A549 (cell line): ENCODE data around the gene TLR3. TPM values are rescaled to one million over a fixed set of nuclear protein-coding genes. Genes with fewer than 3 reads are reported as not detected.

Experiments
- ATAC-seq, 2 experiments: fragments of 200-7000 bp in 1 of 2; fragments of >200 bp in 1 of 2; cut with Nextera tagmentation in 1 of 2; cut with Tn5 transposase in 1 of 2; 3 replicates each; pipeline versions ENCODE4 v1.8.0 to v1.9.1; 2018 to 2020; ENCODE audit warnings: mild to moderate bottlenecking in 1 of 2, moderate library complexity in 1 of 2
- CTCF ChIA-PET: fragments of 300-600 bp; sonication (Branson Sonifier 250); formaldehyde crosslinking; extraction: SDS; loops from one replicate; lab custom pipeline; 2021; ENCODE audit warnings: antibody characterized with exemption, inconsistent platforms; lab: Yijun Ruan, JAX
- POLR2A ChIA-PET: fragments of 350-600 bp; formaldehyde crosslinking; extraction: SDS; loops from one replicate; lab custom pipeline; 2021; ENCODE audit warnings: antibody characterized with exemption, inconsistent platforms; lab: Yijun Ruan, JAX
- DNase-seq, 2 experiments: peaks; one replicate each; pipeline versions ENCODE4 v3.0.0 to v3.0.0-alpha.2; 2011 to 2016; ENCODE audit warnings: low read depth in 1 of 2, low spot score in 1 of 2
- FAIRE-seq: peaks from 2 replicates; lab custom pipeline; 2011; peaks lifted over from hg19 to GRCh38; lab: Jason Lieb, UNC
- H3K27ac ChIP-seq, 2 experiments: fragments of >200 bp; sonication (Bioruptor Twin); formaldehyde crosslinking; 3 replicates each; pipeline ENCODE4 v1.5.1; 2016 to 2017
- H3K4me1 ChIP-seq: fragments of >200 bp; sonication (Bioruptor Twin); formaldehyde crosslinking; 3 replicates; pipeline ENCODE4 v1.6.1; 2016
- H3K4me2 ChIP-seq: fragments of >200 bp; sonication (Bioruptor Twin); formaldehyde crosslinking; 3 replicates; pipeline ENCODE4 v1.6.1; 2016
- H3K4me3 ChIP-seq: fragments of >200 bp; sonication (Bioruptor Twin); formaldehyde crosslinking; 3 replicates; pipeline ENCODE4 v1.5.1; 2016
- H3K9me3 ChIP-seq: fragments of >200 bp; sonication (Bioruptor Twin); formaldehyde crosslinking; 3 replicates; pipeline ENCODE4 v1.6.1; 2016
- BHLHE40 ChIP-seq: IDR thresholded peaks from 2 replicates; pipeline ENCODE4 v1.6.1; 2012; ENCODE audit warnings: low read depth, low read length, inconsistent platforms
- CBX8 ChIP-seq: fragments of 200-600 bp; sonication (generic); IDR thresholded peaks from 2 replicates; pipeline ENCODE4 v1.6.1; 2016
- CEBPB ChIP-seq, 2 experiments: fragments of >200 bp in 1 of 2; sonication (Bioruptor Twin) in 1 of 2; formaldehyde crosslinking in 1 of 2; IDR thresholded peaks; 2 replicates each; pipeline ENCODE4 v1.6.1; 2012 to 2016
- CHD4 ChIP-seq: fragments of 200-600 bp; sonication (generic); IDR thresholded peaks from 2 replicates; pipeline ENCODE4 v1.6.1; 2016; ENCODE audit warnings: antibody characterized with exemption, mild to moderate bottlenecking, borderline replicate concordance
- E2F6 ChIP-seq: IDR thresholded peaks from 2 replicates; pipeline ENCODE4 v1.6.1; 2012; ENCODE audit warnings: low read depth, borderline replicate concordance
- FOSL2 ChIP-seq, 2 experiments: fragments of 450-650 bp in 1 of 2; fragments of >200 bp in 1 of 2; sonication (Bioruptor Twin) in 1 of 2; formaldehyde crosslinking; IDR thresholded peaks; 2 replicates each; pipeline versions ENCODE4 v1.5.0 to v1.6.1; 2016 to 2020; ENCODE audit warnings: mild to moderate bottlenecking in 1 of 2, moderate library complexity in 1 of 2
- FOXS1 ChIP-seq: fragments of 250-450 bp; sonication (Bioruptor Pico); IDR thresholded peaks from 2 replicates; pipeline ENCODE4 v1.5.0; 2020; ENCODE audit warnings: mild to moderate bottlenecking, moderate library complexity
- GATA3 ChIP-seq: IDR thresholded peaks from 2 replicates; pipeline ENCODE4 v1.6.1; 2012; ENCODE audit warnings: borderline replicate concordance
- HDAC2 ChIP-seq: fragments of 200-600 bp; sonication (generic); IDR thresholded peaks from 2 replicates; pipeline ENCODE4 v1.6.1; 2016
- HES2 ChIP-seq: fragments of >200 bp; sonication (Bioruptor Twin); formaldehyde crosslinking; IDR thresholded peaks from 2 replicates; pipeline ENCODE4 v1.6.1; 2016
- HEYL ChIP-seq: fragments of 250-450 bp; sonication (Bioruptor Pico); IDR thresholded peaks from 2 replicates; pipeline ENCODE4 v1.8.0; 2021; ENCODE audit warnings: mild to moderate bottlenecking, moderate library complexity
- HMGXB4 ChIP-seq: fragments of 250-450 bp; sonication (Bioruptor Pico); IDR thresholded peaks from 2 replicates; pipeline ENCODE4 v1.5.0; 2021; ENCODE audit warnings: mild to moderate bottlenecking, moderate library complexity, borderline replicate concordance
- HOXA7 ChIP-seq: fragments of 250-450 bp; sonication (Bioruptor Pico); IDR thresholded peaks from 2 replicates; pipeline ENCODE4 v1.5.0; 2020; ENCODE audit warnings: mild to moderate bottlenecking, moderate library complexity
- JUNB ChIP-seq: fragments of >200 bp; sonication (Bioruptor Twin); formaldehyde crosslinking; IDR thresholded peaks from 2 replicates; pipeline ENCODE4 v1.6.1; 2016
- KDM1A ChIP-seq: fragments of 200-600 bp; sonication (generic); IDR thresholded peaks from 2 replicates; pipeline ENCODE4 v1.6.1; 2016; ENCODE audit warnings: low read depth, mild to moderate bottlenecking
- MAX ChIP-seq: IDR thresholded peaks from 2 replicates; pipeline ENCODE4 v1.6.1; 2012
- MAZ ChIP-seq: fragments of 150-350 bp; IDR thresholded peaks from 2 replicates; pipeline ENCODE4 v1.6.1; 2014; ENCODE audit warnings: antibody characterized with exemption, low read depth, low read length, borderline replicate concordance
- NR3C1 ChIP-seq: fragments of >200 bp; sonication (Bioruptor Twin); formaldehyde crosslinking; IDR thresholded peaks from 3 replicates; pipeline ENCODE4 v1.6.1; 2017
- RCOR1 ChIP-seq: fragments of 150-350 bp; IDR thresholded peaks from 2 replicates; pipeline ENCODE4 v1.6.1; 2014; ENCODE audit warnings: antibody characterized with exemption, low read length, low read depth
- RNF2 ChIP-seq: fragments of 200-600 bp; sonication (generic); IDR thresholded peaks from 2 replicates; pipeline ENCODE4 v1.6.1; 2016; ENCODE audit warnings: low read depth, mild to moderate bottlenecking, antibody characterized with exemption, moderate library complexity, borderline replicate concordance
- SMC3 ChIP-seq: fragments of >200 bp; sonication (Bioruptor Twin); formaldehyde crosslinking; IDR thresholded peaks from 3 replicates; pipeline ENCODE4 v1.6.1; 2018; ENCODE audit warnings: inconsistent platforms
- TFCP2L1 ChIP-seq: fragments of 250-450 bp; sonication (Bioruptor Pico); IDR thresholded peaks from 2 replicates; pipeline ENCODE4 v1.5.0; 2021; ENCODE audit warnings: mild to moderate bottlenecking
- TP53 ChIP-seq: fragments of 250-450 bp; sonication (Bioruptor Pico); IDR thresholded peaks from 2 replicates; pipeline ENCODE4 v1.5.0; 2021; ENCODE audit warnings: mild to moderate bottlenecking, moderate library complexity
- ZC3H11A ChIP-seq: fragments of 450-650 bp; IDR thresholded peaks from 2 replicates; pipeline ENCODE4 v1.6.1; 2014; ENCODE audit warnings: antibody characterized with exemption, mild to moderate bottlenecking
- ZNF302 ChIP-seq: fragments of 250-450 bp; sonication (Bioruptor Pico); IDR thresholded peaks from 2 replicates; pipeline ENCODE4 v1.9.0; 2021; ENCODE audit warnings: inconsistent platforms, mild to moderate bottlenecking, moderate library complexity
- WGBS: methylation state at CpG from one replicate; pipeline ENCODE4 v1.1.6; 2017; ENCODE audit errors: missing lambda C conversion rate; 5-methylcytosine and 5-hydroxymethylcytosine counted together
- polyA plus RNA-seq, 4 experiments: library from polyadenylated mRNA; depleted of rRNA in 3 of 4; stranded (reverse); fragments of >200 nt; fragmentation: RNase III in 1 of 4; extraction: RNeasy Plus Mini Kit Qiagen cat#74134 plus additional on column Dnase treatment in 1 of 4; gene quantifications; 2 replicates in 3 of 4; 3 replicates in 1 of 4; pipeline ENCODE4 v1.2.3, GENCODE V29; 2011 to 2017
- TF ChIP-seq, protein P1 (sequence below): fragments of 250-450 bp; sonication (Bioruptor Pico); IDR thresholded peaks from 2 replicates; pipeline ENCODE4 v1.5.0; 2020; ENCODE audit warnings: low read depth, mild to moderate bottlenecking, moderate library complexity
- TF ChIP-seq, protein P2 (sequence below): fragments of 200-600 bp; sonication (generic); IDR thresholded peaks from 2 replicates; pipeline ENCODE4 v1.6.1; 2016; ENCODE audit warnings: antibody characterized with exemption, mild to moderate bottlenecking, moderate library complexity

Gene TLR3
- polyA plus RNA-seq, 2 of the 4 experiments (the other 2 are of a cell fraction) = 0.09 to 0.81 TPM

DNA sequence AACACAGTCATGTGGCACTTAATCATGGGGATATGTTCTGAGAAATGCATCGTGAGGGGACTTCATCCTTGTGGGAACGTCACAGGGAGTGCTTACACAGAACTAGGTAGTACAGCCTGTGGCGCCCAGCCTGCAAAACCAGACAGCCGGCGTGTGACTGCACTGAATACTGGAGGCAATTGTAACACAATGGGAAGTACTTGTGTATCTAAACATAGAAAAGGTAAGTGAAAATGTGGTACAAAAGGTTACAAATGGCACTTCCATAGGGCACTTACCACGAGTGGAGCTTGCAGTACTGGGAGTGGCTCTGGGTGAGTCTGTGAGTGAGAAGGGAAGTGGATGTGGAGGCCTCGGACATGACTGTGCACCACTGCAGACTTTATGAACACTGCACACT, 5.2 kb downstream of the TLR3 start:
- Histone ChIP-seq H3K4me3 (no peak overlapping the region), H3K9me3 (no peaks in the 10 kb centered on the region), H3K4me1 (no peaks in the 10 kb centered on the region)
- no peak for FAIRE-seq
- ChIA-PET CTCF (interaction anchor here (1.0 kb wide), 1 partner anchor 63 kb away, joined by 3 read pairs; no protein-coding TSS in a partner anchor), POLR2A (no interaction called here)
- 69% methylated on average over 7 of the region's 7 CpGs for WGBS
- TF ChIP-seq TFCP2L1 (CRISPR knock-in tag) (no peak), FOXS1 (CRISPR knock-in tag) (no peak), NR3C1 (no peak), JUNB (no peak), HEYL (CRISPR knock-in tag) (no peak)
- TF ChIP-seq, all 56 proteins: peak for 0
- Histone ChIP-seq H3K4me2 (no peak overlapping the region), H3K27ac (no peak overlapping the region)
- ATAC-seq = no peak
- no peak for DNase-seq

- TF ChIP-seq HDAC2 = no peak
- no peak for TF ChIP-seq TP53
- TF ChIP-seq E2F6 = no peak
- TF ChIP-seq ZC3H11A = no peak
- TF ChIP-seq HES2 = no peak
- TF ChIP-seq RCOR1 = no peak
- no peak for TF ChIP-seq KDM1A
- no peak for TF ChIP-seq BHLHE40
- no peak for TF ChIP-seq MAX
- TF ChIP-seq CBX8 = no peak
- TF ChIP-seq CHD4 = no peak
- TF ChIP-seq ZNF302 (CRISPR knock-in tag) = no peak
- no peak for TF ChIP-seq GATA3
- no peak for TF ChIP-seq FOSL2 (IDR thresholded peaks at IDR 0.05)
- no peak for TF ChIP-seq FOSL2 (CRISPR knock-in tag; IDR thresholded peaks at IDR 0.05)
- TF ChIP-seq HOXA7 = no peak
- TF ChIP-seq CEBPB (IDR thresholded peaks at IDR 0.05) = no peak
- TF ChIP-seq MAZ = no peak
- TF ChIP-seq, protein P1, sequence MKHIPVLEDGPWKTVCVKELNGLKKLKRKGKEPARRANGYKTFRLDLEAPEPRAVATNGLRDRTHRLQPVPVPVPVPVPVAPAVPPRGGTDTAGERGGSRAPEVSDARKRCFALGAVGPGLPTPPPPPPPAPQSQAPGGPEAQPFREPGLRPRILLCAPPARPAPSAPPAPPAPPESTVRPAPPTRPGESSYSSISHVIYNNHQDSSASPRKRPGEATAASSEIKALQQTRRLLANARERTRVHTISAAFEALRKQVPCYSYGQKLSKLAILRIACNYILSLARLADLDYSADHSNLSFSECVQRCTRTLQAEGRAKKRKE (CRISPR knock-in tag) = no peak
- Histone ChIP-seq H3K4me1 (no peaks in the 10 kb centered on the region), H3K4me3 (no peak overlapping the region), H3K9me3 (no peaks in the 10 kb centered on the region), H3K4me2 (no peak overlapping the region), H3K27ac (no peak overlapping the region)
- ATAC-seq (no peak; a peak in 1 of 6 replicates), FAIRE-seq (no peak), DNase-seq (no peak)
- CTCF ChIA-PET = interaction anchor here (1.1 to 1.5 kb wide), 3 partner anchors 11 to 58 kb away, joined by 3 to 5 read pairs (median 3); no protein-coding TSS in a partner anchor
- POLR2A ChIA-PET = no interaction called here
- WGBS = 61% methylated on average over 11 of the region's 11 CpGs
These were observed 10.2 kb downstream of the TLR3 start for GRCh38 chr4:186078981-186079638.

DNA sequence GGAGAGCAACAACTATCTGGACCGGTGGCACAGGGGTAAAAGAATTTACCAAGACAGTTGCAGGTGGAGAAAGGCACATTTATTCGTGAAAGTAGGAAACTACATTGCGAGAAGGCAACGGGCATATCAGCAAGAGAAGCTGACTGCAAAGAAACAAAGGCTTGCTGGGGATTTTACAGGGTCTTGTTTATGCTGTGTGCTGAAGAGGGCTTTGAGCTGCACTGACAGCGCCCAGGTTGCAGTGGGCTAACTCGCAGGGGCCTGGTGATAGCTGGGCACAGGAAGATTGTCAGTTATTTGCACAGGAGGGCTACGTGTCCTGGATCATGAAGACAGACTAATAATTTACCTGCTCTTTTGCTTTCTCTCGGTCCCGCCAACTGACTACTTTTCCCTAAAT, 10.7 kb downstream of the TLR3 start:
- Histone ChIP-seq H3K9me3 (no peaks in the 10 kb centered on the region), H3K4me2 (no peak overlapping the region), H3K4me3 (no peak overlapping the region), H3K4me1 (no peaks in the 10 kb centered on the region), H3K27ac (no peak overlapping the region)
- 64% methylated on average over 9 of the region's 9 CpGs for WGBS
- ATAC-seq = no peak
- CTCF ChIA-PET = interaction anchor here (0.7 to 1.5 kb wide), 4 partner anchors 10 to 58 kb away, joined by 3 to 5 read pairs (median 3); no protein-coding TSS in a partner anchor
- no peak for DNase-seq
- POLR2A ChIA-PET = no interaction called here
- FAIRE-seq = no peak
- TF ChIP-seq HMGXB4 (CRISPR knock-in tag) (no peak), E2F6 (no peak), RNF2 (no peak), HEYL (CRISPR knock-in tag) (no peak), SMC3 (no peak)
- TF ChIP-seq, protein P2, sequence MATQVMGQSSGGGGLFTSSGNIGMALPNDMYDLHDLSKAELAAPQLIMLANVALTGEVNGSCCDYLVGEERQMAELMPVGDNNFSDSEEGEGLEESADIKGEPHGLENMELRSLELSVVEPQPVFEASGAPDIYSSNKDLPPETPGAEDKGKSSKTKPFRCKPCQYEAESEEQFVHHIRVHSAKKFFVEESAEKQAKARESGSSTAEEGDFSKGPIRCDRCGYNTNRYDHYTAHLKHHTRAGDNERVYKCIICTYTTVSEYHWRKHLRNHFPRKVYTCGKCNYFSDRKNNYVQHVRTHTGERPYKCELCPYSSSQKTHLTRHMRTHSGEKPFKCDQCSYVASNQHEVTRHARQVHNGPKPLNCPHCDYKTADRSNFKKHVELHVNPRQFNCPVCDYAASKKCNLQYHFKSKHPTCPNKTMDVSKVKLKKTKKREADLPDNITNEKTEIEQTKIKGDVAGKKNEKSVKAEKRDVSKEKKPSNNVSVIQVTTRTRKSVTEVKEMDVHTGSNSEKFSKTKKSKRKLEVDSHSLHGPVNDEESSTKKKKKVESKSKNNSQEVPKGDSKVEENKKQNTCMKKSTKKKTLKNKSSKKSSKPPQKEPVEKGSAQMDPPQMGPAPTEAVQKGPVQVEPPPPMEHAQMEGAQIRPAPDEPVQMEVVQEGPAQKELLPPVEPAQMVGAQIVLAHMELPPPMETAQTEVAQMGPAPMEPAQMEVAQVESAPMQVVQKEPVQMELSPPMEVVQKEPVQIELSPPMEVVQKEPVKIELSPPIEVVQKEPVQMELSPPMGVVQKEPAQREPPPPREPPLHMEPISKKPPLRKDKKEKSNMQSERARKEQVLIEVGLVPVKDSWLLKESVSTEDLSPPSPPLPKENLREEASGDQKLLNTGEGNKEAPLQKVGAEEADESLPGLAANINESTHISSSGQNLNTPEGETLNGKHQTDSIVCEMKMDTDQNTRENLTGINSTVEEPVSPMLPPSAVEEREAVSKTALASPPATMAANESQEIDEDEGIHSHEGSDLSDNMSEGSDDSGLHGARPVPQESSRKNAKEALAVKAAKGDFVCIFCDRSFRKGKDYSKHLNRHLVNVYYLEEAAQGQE = no peak
